Activated naive CD8-positive, alpha-beta T cell treated with anti-CD3 and anti-CD28 coated beads, Interleukin-2, amount 50 U/mL, for 24 hours (primary cell): ENCODE results near the gene AHSP.
"Not testable (repeated sequence)": the region's sequence is repeated elsewhere in the genome, so short reads cannot be mapped to it uniquely, and the experiment has no call there.

Experiments
- ATAC-seq: fragments of 150-1000 bp; cut with Tn5 transposase; one replicate; pipeline ENCODE4 v1.10.0; 2021
- DNase-seq: peaks from one replicate; pipeline ENCODE4 v3.0.0; 2021
- H3K27ac Mint-ChIP-seq: one replicate; pipeline ENCODE4 v1.8.0; 2021; ENCODE audit warnings: mild to moderate bottlenecking, mixed read lengths
- H3K27me3 Mint-ChIP-seq: one replicate; pipeline ENCODE4 v1.8.0; 2021; ENCODE audit warnings: mixed read lengths
- H3K36me3 Mint-ChIP-seq: one replicate; pipeline ENCODE4 v1.8.0; 2021; ENCODE audit warnings: low read depth, mixed read lengths
- H3K4me1 Mint-ChIP-seq: one replicate; pipeline ENCODE4 v1.8.0; 2021; ENCODE audit warnings: mixed read lengths
- H3K4me3 Mint-ChIP-seq: one replicate; pipeline ENCODE4 v1.8.0; 2021; ENCODE audit warnings: mild to moderate bottlenecking, moderate library complexity, mixed read lengths
- H3K9me3 Mint-ChIP-seq: one replicate; pipeline ENCODE4 v1.8.0; 2021; ENCODE audit warnings: mixed read lengths

Gene AHSP, protein sequence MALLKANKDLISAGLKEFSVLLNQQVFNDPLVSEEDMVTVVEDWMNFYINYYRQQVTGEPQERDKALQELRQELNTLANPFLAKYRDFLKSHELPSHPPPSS

DNA sequence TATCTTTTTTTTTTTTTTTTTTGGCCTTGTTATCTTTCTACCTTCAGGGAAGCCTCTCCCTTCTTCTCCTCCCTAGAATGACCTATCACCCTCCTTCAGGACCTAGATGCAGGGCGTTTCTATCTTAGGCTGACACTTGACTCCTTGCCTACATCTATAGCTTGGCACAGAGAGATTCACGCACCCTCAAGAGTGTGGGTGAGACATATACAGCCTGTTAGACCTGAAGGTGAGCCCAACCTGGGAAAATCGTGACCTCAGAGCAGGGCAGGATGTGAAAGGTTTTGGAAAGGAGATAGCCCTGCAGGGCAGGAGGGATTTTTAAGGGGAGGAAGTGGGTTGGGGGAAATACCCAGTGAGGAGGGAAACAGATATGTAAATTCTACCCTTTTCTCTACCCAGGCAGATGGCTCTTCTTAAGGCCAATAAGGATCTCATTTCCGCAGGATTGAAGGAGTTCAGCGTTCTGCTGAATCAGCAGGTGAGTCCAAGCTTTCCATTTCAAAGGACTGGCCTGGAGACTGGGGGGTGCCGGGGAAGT lies at the start of gene AHSP:
TSS of gene AHSP (plus strand) at position 167 of the 541 bp plus-strand sequence. CDS start at position 407, 240 bp downstream.
- ATAC-seq (peak; percentile 76), DNase-seq (peak; percentile 18)
- peak within 1 kb of the TSS; percentile 70 for H3K27ac Mint-ChIP-seq
- H3K4me1 Mint-ChIP-seq = peaks cover 26% of the 10 kb centered on the region
- H3K4me3 Mint-ChIP-seq = no peak within 1 kb of the TSS
- peaks cover 24% of the 10 kb centered on the region for H3K27me3 Mint-ChIP-seq
- no peaks in the 10 kb centered on the region for H3K36me3 Mint-ChIP-seq
- no peaks in the 10 kb centered on the region for H3K9me3 Mint-ChIP-seq

DNA sequence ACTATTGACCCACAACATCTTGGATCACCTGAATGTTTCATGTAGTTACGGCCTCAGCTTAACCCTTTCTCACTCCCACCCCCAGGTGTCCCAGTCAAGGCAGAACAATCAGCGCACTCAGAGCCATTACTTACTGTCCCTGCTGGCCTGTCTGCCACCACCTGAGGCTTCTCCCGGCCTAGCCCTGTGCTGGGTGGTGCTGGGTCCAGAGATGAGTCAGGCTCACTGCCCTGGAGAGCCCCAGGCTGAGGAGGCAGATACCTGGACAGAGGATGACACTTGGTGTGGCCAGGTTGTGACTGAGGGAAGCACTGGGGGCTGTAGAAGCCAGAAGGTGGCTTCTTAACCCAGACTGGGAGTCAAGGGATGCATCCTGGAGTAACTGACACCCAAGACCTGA lies 48.7 kb upstream of the AHSP start:
- H3K4me1 Mint-ChIP-seq = peaks cover 18% of the 10 kb centered on the region
- no peaks in the 10 kb centered on the region for H3K36me3 Mint-ChIP-seq
- DNase-seq (no peak), ATAC-seq (no peak)
- H3K27ac Mint-ChIP-seq = no peak overlapping the region
- H3K27me3 Mint-ChIP-seq = peaks cover 8% of the 10 kb centered on the region
- no peaks in the 10 kb centered on the region for H3K9me3 Mint-ChIP-seq
- H3K4me3 Mint-ChIP-seq = no peak overlapping the region

DNA sequence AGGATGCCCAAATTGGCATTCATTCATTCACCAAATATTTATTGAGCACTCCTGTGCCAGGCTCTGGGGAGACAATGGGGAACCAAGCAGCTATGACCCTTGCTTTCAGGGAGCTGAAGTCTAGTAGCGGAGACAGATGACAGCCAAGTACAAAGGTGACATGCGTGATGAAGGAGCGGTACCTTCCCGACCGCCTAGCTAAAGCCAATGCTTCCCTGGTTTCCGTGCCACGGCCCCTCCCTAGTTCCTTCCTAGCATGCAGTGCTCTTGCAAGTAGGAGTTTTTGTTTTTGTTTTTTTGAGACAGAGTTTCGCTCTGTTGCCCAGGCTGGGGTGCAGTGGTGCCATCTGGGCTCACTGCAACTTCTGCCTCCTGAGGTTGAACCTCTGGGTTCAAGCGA lies 47.9 kb upstream of the AHSP start:
- Mint-ChIP-seq H3K27ac (no peak overlapping the region), H3K4me1 (peaks cover 18% of the 10 kb centered on the region), H3K9me3 (no peaks in the 10 kb centered on the region), H3K4me3 (no peak overlapping the region), H3K27me3 (peaks cover 8% of the 10 kb centered on the region), H3K36me3 (no peaks in the 10 kb centered on the region)
- no peak for DNase-seq
- ATAC-seq = no peak

DNA sequence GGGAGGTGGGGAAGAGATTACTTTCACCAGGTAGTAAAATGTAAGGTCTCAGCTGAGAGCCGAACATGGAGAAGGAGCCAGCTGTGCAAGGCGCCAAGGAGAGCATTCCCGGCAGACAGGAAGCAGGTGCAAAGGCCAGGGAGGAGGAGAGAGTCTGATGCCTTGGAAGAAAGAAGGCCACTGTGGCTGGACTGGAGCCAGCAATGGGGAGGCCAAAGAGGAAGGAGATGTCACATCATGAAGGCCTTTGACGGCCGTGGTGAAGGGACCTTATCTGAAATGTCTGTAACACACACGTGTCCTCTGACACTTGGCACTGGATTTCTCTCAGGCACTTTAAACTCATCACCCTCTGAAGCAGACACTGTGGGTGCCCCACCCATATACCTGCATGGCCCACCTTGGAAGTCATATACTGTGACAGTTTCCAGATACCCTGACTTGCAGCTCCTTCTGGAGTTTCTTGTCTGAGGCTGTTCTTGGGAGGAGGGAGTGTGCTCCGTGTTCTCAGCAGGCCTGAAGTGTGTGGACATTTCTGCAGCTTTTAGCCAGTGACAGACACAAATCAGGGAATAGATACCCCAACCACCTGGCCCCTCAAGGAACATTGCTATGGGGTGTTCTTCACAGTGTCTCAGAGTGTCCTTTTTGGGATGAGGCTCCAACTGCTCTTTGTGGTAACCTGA lies 46.7 kb upstream of the AHSP start:
- DNase-seq = no peak
- no peak for ATAC-seq
- Mint-ChIP-seq H3K9me3 (no peaks in the 10 kb centered on the region), H3K27me3 (peaks cover 3% of the 10 kb centered on the region), H3K27ac (no peak overlapping the region), H3K36me3 (no peaks in the 10 kb centered on the region), H3K4me3 (no peak overlapping the region), H3K4me1 (peaks cover 17% of the 10 kb centered on the region)

DNA sequence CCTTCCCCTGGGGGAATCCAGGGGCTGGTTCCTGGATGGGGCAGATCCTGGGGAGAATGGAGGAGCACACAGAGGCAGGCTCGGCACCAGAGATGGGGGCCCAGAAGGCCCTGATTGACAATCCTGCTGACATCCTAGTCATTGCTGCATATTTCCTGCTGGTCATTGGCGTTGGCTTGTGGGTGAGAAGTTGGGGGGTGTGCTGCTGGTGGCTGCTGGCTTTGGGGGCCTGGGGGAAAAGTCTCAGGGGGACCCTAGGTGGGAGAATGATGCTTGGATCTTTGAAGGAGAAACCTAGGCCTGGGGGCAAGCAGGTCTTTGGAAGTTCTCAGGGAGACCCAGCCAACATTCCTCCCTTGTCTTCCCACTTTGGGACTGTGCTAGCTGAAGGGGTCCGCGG lies 44.6 kb upstream of the AHSP start, which contains the start of gene SLC5A2:
TSS of gene SLC5A2 (plus strand) at position 43 of the 400 bp plus-strand sequence. CDS start at position 57, 14 bp downstream.
- Mint-ChIP-seq H3K4me3 (no peak within 1 kb of the TSS), H3K4me1 (peaks cover 11% of the 10 kb centered on the region), H3K27ac (no peak within 1 kb of the TSS), H3K9me3 (no peaks in the 10 kb centered on the region), H3K36me3 (no peaks in the 10 kb centered on the region), H3K27me3 (peaks cover 2% of the 10 kb centered on the region)
- DNase-seq = no peak
- ATAC-seq = no peak

DNA sequence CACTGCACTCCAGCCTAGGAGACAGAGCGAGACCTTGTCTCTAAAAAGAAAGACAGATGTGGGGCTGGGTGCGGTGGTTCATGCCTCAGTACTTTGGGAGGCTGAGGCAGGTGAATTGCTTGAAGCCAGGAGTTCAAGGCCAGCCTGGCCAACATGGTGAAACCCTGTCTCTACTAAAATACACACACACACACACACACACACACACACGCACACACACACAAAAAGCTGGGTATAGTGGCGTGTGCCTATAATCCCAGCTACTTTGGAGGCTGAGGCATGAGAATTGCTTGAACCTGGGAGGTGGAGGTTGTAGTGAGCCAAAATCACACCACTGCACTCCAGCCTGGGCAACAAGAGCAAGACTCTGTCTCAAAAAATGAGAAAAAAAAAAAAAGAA lies 43.7 kb upstream of the AHSP start:
- not testable (repeated sequence) for H3K27me3 Mint-ChIP-seq, H3K36me3 Mint-ChIP-seq, H3K4me3 Mint-ChIP-seq, DNase-seq, H3K9me3 Mint-ChIP-seq, H3K4me1 Mint-ChIP-seq, H3K27ac Mint-ChIP-seq, ATAC-seq

DNA sequence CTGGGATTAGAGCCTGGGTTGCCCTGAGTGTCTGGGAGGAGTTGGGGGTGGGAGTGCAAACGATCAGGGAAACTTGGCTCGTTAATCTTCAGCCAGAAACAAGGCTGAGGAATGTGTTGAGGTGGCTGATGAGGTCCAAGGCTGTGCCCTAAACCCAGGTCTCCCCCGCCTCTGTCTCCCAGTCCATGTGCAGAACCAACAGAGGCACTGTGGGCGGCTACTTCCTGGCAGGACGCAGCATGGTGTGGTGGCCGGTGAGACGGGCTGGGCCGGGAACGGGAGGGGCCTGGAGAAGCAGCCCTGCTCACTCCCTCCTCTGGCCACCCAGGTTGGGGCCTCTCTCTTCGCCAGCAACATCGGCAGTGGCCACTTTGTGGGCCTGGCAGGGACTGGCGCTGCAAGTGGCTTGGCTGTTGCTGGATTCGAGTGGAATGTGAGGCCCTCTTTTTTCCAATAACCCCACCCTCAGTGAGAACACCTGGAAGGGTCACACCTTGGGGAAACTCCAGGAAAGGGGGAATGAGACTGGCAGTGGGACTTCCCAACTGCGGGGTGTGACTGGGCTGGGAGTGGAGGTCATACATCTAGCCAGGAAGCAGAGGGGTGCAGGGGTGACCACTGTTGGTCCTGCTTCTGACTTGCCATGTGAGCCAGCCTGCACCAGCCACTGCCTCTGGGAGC lies 43.1 kb upstream of the AHSP start:
- Mint-ChIP-seq H3K36me3 (no peaks in the 10 kb centered on the region), H3K27ac (no peak overlapping the region), H3K9me3 (no peaks in the 10 kb centered on the region), H3K4me1 (peaks cover 8% of the 10 kb centered on the region), H3K27me3 (peaks cover 2% of the 10 kb centered on the region), H3K4me3 (no peak overlapping the region)
- DNase-seq = no peak
- ATAC-seq = no peak

DNA sequence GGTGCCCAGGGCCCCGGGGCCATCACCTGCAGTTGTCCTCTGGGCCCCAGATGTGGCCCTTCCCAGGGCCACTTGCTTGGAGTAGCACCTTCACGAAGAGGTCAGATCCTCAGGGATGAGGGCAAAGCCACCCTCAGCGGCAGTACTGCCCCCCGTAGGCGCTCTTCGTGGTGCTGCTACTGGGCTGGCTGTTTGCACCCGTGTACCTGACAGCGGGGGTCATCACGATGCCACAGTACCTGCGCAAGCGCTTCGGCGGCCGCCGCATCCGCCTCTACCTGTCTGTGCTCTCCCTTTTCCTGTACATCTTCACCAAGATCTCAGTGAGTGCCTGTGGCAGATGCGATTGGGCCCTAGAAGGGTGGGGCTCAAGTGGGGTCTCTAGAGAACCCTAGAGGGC lies 42.1 kb upstream of the AHSP start:
- no peak overlapping the region for H3K4me3 Mint-ChIP-seq
- ATAC-seq = no peak
- peaks cover 8% of the 10 kb centered on the region for H3K4me1 Mint-ChIP-seq
- H3K36me3 Mint-ChIP-seq = no peaks in the 10 kb centered on the region
- H3K9me3 Mint-ChIP-seq = no peaks in the 10 kb centered on the region
- H3K27me3 Mint-ChIP-seq = peaks cover 2% of the 10 kb centered on the region
- no peak overlapping the region for H3K27ac Mint-ChIP-seq
- no peak for DNase-seq

DNA sequence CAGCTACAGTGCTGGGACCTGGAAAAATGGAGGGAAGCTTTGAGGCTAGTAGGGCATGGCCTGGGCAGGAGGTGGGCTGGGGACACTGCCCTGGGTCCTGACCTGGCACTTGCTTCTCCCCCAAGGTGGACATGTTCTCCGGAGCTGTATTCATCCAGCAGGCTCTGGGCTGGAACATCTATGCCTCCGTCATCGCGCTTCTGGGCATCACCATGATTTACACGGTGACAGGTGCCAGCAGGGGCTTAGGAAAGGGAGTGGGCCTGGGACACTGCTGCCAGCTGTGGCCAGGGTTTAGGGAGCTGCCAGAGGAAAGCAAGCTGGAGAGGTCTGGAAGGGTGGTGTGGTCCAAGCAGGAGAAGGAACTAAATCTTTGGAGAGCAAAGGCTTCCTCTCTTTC lies 41.7 kb upstream of the AHSP start:
- no peak overlapping the region for H3K27ac Mint-ChIP-seq
- no peaks in the 10 kb centered on the region for H3K36me3 Mint-ChIP-seq
- no peak for DNase-seq
- ATAC-seq = no peak
- peaks cover 2% of the 10 kb centered on the region for H3K27me3 Mint-ChIP-seq
- no peaks in the 10 kb centered on the region for H3K9me3 Mint-ChIP-seq
- H3K4me3 Mint-ChIP-seq = no peak overlapping the region
- peaks cover 8% of the 10 kb centered on the region for H3K4me1 Mint-ChIP-seq

DNA sequence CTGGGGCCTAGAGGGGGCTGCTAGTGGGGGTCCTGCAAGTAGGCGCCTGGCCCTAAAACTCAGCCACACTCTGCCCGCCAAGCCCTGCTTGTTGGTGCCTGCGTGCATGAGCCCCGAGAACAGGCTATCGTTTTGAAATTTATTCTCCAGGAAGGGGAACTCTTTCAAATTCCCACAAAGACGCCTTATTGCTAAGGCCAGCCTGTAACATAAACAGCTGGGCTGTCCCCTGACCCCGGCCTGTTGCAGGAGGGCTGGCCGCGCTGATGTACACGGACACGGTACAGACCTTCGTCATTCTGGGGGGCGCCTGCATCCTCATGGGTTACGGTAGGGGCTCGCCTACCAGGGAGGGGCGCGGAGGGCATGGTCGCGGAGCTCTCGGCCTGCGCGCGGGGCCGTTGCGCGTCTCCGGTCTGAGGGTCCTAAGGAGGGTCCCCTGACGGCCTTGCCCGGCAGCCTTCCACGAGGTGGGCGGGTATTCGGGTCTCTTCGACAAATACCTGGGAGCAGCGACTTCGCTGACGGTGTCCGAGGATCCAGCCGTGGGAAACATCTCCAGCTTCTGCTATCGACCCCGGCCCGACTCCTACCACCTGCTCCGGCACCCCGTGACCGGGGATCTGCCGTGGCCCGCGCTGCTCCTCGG lies 40.5 kb upstream of the AHSP start:
- Mint-ChIP-seq H3K27ac (no peak overlapping the region), H3K27me3 (peaks cover 2% of the 10 kb centered on the region), H3K9me3 (no peaks in the 10 kb centered on the region), H3K36me3 (no peaks in the 10 kb centered on the region), H3K4me1 (peaks cover 8% of the 10 kb centered on the region), H3K4me3 (peak overlapping the region; percentile 79)
- no peak for DNase-seq
- ATAC-seq = no peak

DNA sequence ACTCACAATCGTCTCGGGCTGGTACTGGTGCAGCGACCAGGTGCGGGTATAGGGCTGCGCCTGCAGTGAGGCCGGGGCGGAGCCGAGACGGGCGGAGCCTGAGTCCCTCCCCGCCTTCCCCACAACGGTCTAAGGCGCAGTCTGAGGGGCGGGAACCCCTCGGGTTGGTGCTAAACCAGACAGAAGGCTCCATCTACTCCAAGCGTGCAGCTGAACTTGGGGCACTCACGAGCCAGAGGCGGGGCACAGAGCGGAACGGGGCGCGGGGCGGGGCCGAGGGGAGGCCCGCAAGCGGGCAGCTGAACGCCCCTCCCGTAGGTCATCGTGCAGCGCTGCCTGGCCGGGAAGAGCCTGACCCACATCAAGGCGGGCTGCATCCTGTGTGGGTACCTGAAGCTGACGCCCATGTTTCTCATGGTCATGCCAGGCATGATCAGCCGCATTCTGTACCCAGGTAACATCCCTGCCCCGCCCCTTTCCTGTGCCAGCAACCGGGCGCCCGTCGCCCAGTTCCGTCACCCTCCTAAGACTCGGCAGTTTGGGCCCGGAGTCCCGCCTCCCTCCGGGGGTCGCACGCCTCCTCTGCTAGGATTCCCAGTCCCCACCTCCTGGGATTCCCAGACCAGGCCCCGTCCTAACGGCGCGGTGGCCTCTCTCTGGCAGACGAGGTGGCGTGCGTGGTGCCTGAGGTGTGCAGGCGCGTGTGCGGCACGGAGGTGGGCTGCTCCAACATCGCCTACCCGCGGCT lies 39.8 kb upstream of the AHSP start:
- Mint-ChIP-seq H3K36me3 (no peaks in the 10 kb centered on the region), H3K4me1 (peaks cover 8% of the 10 kb centered on the region), H3K27ac (no peak overlapping the region), H3K9me3 (no peaks in the 10 kb centered on the region), H3K4me3 (peak overlapping the region; percentile 79), H3K27me3 (peaks cover 2% of the 10 kb centered on the region)
- DNase-seq = peak; percentile 55
- peak; percentile 87 for ATAC-seq

DNA sequence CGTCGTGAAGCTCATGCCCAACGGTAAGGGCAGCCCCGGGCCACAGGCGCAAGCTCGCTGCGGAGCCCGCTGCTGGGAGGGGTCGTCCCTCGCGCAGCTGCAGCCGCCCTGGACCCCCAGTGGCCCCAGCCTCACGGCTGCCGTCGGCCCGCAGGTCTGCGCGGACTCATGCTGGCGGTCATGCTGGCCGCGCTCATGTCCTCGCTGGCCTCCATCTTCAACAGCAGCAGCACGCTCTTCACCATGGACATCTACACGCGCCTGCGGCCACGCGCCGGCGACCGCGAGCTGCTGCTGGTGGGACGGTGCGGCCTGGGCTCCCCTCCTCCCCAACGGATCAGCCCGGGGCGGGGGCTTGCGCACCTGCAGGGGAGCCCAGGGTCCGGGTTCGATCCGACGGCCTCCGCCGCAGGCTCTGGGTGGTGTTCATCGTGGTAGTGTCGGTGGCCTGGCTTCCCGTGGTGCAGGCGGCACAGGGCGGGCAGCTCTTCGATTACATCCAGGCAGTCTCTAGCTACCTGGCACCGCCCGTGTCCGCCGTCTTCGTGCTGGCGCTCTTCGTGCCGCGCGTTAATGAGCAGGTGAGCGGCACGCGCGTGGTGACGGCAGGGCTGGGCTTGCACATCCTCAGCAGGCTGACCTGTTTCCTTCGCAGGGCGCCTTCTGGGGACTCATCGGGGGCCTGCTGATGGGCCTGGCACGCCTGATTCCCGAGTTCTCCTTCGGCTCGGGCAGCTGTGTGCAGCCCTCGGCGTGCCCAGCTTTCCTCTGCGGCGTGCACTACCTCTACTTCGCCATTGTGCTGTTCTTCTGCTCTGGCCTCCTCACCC lies 39.0 kb upstream of the AHSP start:
- no peak for DNase-seq
- Mint-ChIP-seq H3K27me3 (peaks cover 2% of the 10 kb centered on the region), H3K36me3 (peaks cover 5% of the 10 kb centered on the region), H3K4me1 (peaks cover 8% of the 10 kb centered on the region), H3K9me3 (no peaks in the 10 kb centered on the region), H3K27ac (no peak overlapping the region), H3K4me3 (no peak overlapping the region)
- no peak for ATAC-seq

DNA sequence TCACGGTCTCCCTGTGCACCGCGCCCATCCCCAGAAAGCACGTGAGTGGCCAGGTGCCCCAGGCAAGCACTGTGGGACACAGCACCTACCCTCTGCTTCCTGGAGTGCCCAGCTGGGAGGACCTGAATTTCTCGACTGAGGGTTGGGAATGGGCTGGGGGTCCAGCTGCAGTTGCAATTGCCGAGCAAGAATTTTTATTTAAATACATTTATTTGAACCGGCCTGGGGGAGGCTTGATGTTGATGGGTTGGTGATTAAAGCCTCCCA lies 38.5 kb upstream of the AHSP start:
- peaks cover 5% of the 10 kb centered on the region for H3K36me3 Mint-ChIP-seq
- peaks cover 8% of the 10 kb centered on the region for H3K4me1 Mint-ChIP-seq
- no peak overlapping the region for H3K4me3 Mint-ChIP-seq
- H3K27ac Mint-ChIP-seq = no peak overlapping the region
- DNase-seq = no peak
- ATAC-seq = no peak
- H3K9me3 Mint-ChIP-seq = no peaks in the 10 kb centered on the region
- H3K27me3 Mint-ChIP-seq = peaks cover 2% of the 10 kb centered on the region
